K562 (cell line): Measurements from ENCODE around the gene ABCA4. TPM values are rescaled to one million over a fixed set of nuclear protein-coding genes. Genes with fewer than 3 reads are reported as not detected.

Experiments used
- ATAC-seq: fragments of 200-7000 bp; cut with Tn5 transposase; 3 replicates; pipeline ENCODE4 v1.9.1; 2020; ENCODE audit warnings: moderate library complexity
- BruUV-seq: library from RNA; stranded (reverse); fragments of 400-500 nt; replicated peaks from 2 replicates; lab custom pipeline; 2021; lab: Mats Ljungman, UMichigan
- CTCF ChIA-PET: fragments of 300-600 bp; formaldehyde crosslinking; extraction: SDS; loops from one replicate; lab custom pipeline; 2021; ENCODE audit warnings: low intra/inter-chr PET ratio; lab: Yijun Ruan, JAX
- POLR2A ChIA-PET: fragments of 300-600, 350-650 bp; sonication (Branson Sonifier 250); formaldehyde crosslinking; extraction: SDS; loops from one replicate; lab custom pipeline; 2021; ENCODE audit warnings: antibody characterized with exemption, inconsistent platforms; lab: Yijun Ruan, JAX
- DNase-seq, 4 experiments: peaks; one replicate each; pipeline versions ENCODE4 v3.0.0 to v3.0.0-alpha.2; 2011 to 2018; ENCODE audit warnings: low spot score in 3 of 4, mixed read lengths in 3 of 4; ENCODE audit errors: extremely low read depth in 1 of 4
- FAIRE-seq: peaks from 2 replicates; lab custom pipeline; 2011; peaks lifted over from hg19 to GRCh38; lab: Jason Lieb, UNC
- H2AFZ ChIP-seq: 2 replicates; pipeline ENCODE4 v1.6.0; 2011; ENCODE audit warnings: low read depth, low read length, control low read depth, inconsistent platforms
- H3K27ac ChIP-seq: fragments of 200-600 bp; 3 replicates; pipeline ENCODE4 v1.8.0; 2011; ENCODE audit warnings: low read depth, mild to moderate bottlenecking, control low read depth, inconsistent platforms, low read length, moderate library complexity, mixed read lengths; ENCODE audit errors: extremely low read depth
- H3K27me3 ChIP-seq, 2 experiments: fragments of 300-600 bp in 1 of 2; 2 replicates in 1 of 2; 3 replicates in 1 of 2; pipeline versions ENCODE4 v1.6.0 to v1.8.0; 2011; ENCODE audit warnings: inconsistent platforms in 2 of 2, low read length in 2 of 2, mild to moderate bottlenecking in 1 of 2, mixed read lengths in 1 of 2, moderate library complexity in 1 of 2; ENCODE audit not compliant: control insufficient read depth in 2 of 2, insufficient read depth in 2 of 2
- H3K36me3 ChIP-seq: fragments of 300-600 bp; 3 replicates; pipeline ENCODE4 v1.8.0; 2011; ENCODE audit warnings: mild to moderate bottlenecking, low read length, inconsistent platforms; ENCODE audit not compliant: control insufficient read depth, insufficient read depth
- H3K4me1 ChIP-seq, 2 experiments: fragments of 200-600 bp in 1 of 2; replicated peaks in 1 of 2; 2 replicates in 1 of 2; 3 replicates in 1 of 2; pipeline versions ENCODE4 v1.5.1 to v1.8.0; 2011; ENCODE audit warnings: inconsistent platforms in 2 of 2, low read length in 2 of 2, mild to moderate bottlenecking in 1 of 2, mixed read lengths in 1 of 2, moderate library complexity in 1 of 2; ENCODE audit not compliant: control insufficient read depth in 2 of 2, insufficient read depth in 2 of 2
- H3K4me2 ChIP-seq: 2 replicates; pipeline ENCODE4 v1.6.1; 2011; ENCODE audit warnings: low read length, control low read depth, inconsistent platforms, mixed read lengths; ENCODE audit not compliant: insufficient read depth
- H3K4me3 ChIP-seq: fragments of 200-600 bp; sonication (generic), shearing (Covaris generic); 2 replicates; pipeline ENCODE4 v1.5.1; 2016; ENCODE audit warnings: control low read depth, inconsistent platforms
- H3K79me2 ChIP-seq: fragments of 200-600 bp; 3 replicates; pipeline ENCODE4 v1.8.0; 2011; ENCODE audit warnings: low read length, inconsistent platforms; ENCODE audit not compliant: control insufficient read depth, insufficient read depth
- H3K9ac ChIP-seq, 2 experiments: 2 replicates each; pipeline versions ENCODE4 v1.6.0 to v1.6.1; 2011; ENCODE audit warnings: low read depth in 2 of 2, low read length in 2 of 2, control low read depth in 1 of 2, inconsistent platforms in 1 of 2, mild to moderate bottlenecking in 1 of 2, mixed read lengths in 1 of 2; ENCODE audit not compliant: insufficient read depth in 1 of 2
- H3K9me1 ChIP-seq: one replicate; pipeline ENCODE4 v1.6.0; 2011; ENCODE audit warnings: inconsistent platforms, mild to moderate bottlenecking, low read length, moderate library complexity; ENCODE audit not compliant: control insufficient read depth, insufficient read depth
- H3K9me3 ChIP-seq: replicated peaks from 2 replicates; pipeline ENCODE4 v1.5.1; 2011; ENCODE audit warnings: low read depth, low read length, inconsistent platforms; ENCODE audit not compliant: control insufficient read depth, insufficient read depth
- H4K20me1 ChIP-seq: replicated peaks from 2 replicates; pipeline ENCODE4 v1.6.1; 2011; ENCODE audit warnings: low read length, inconsistent platforms, mixed read lengths; ENCODE audit not compliant: control insufficient read depth, insufficient read depth
- CBFA2T2 ChIP-seq: fragments of 450-650 bp; conservative IDR thresholded peaks from 2 replicates; pipeline ENCODE4 v1.6.1; 2017; ENCODE audit warnings: mild to moderate bottlenecking
- CEBPB ChIP-seq: fragments of 450-650 bp; IDR thresholded peaks from 2 replicates; pipeline ENCODE4 v1.6.1; 2016; ENCODE audit warnings: missing genetic modification characterization, missing compliant biosample characterization
- CEBPG ChIP-seq, 3 experiments: fragments of 200-800 bp in 1 of 3; sonication (Bioruptor generic) in 1 of 3; sonication (generic) in 1 of 3; formaldehyde crosslinking in 1 of 3; IDR thresholded peaks in 2 of 3; conservative IDR thresholded peaks in 1 of 3; 2 replicates each; pipeline versions ENCODE4 v1.6.1 to v1.8.0; 2016 to 2022; ENCODE audit warnings: missing compliant biosample characterization in 2 of 3, missing genetic modification characterization in 2 of 3, mild to moderate bottlenecking in 1 of 3, missing genetic modification reagents in 1 of 3
- KDM2B ChIP-seq: fragments of 250-450 bp; sonication (Bioruptor Pico); IDR thresholded peaks from 2 replicates; pipeline ENCODE4 v1.8.0; 2021; ENCODE audit warnings: mild to moderate bottlenecking, moderate library complexity
- LCOR ChIP-seq: sonication (generic); formaldehyde crosslinking; IDR thresholded peaks from 2 replicates; pipeline ENCODE4 v1.8.0; 2022; ENCODE audit warnings: mild to moderate bottlenecking, missing genetic modification reagents
- MIER1 ChIP-seq: fragments of 450-650 bp; IDR thresholded peaks from 2 replicates; pipeline ENCODE4 v1.6.1; 2016; ENCODE audit warnings: antibody characterized with exemption, mild to moderate bottlenecking, low read depth
- PHF21A ChIP-seq: fragments of 450-650 bp; IDR thresholded peaks from 2 replicates; pipeline ENCODE4 v1.6.1; 2017; ENCODE audit warnings: low read depth, borderline replicate concordance
- PYGO2 ChIP-seq: fragments of 450-650 bp; IDR thresholded peaks from 2 replicates; pipeline ENCODE4 v1.6.1; 2016; ENCODE audit warnings: mild to moderate bottlenecking, missing genetic modification characterization, moderate library complexity, missing compliant biosample characterization
- RFX5 ChIP-seq: IDR thresholded peaks from 2 replicates; pipeline ENCODE4 v1.6.1; 2011; ENCODE audit warnings: low read depth, mild to moderate bottlenecking, improper control_type of control experiment, low read length
- ZBTB33 ChIP-seq: sonication (generic); formaldehyde crosslinking; IDR thresholded peaks from 2 replicates; pipeline ENCODE4 v1.8.1; 2023; ENCODE audit warnings: mild to moderate bottlenecking, missing genetic modification reagents
- ZNF24 ChIP-seq: fragments of 450-650 bp; IDR thresholded peaks from 2 replicates; pipeline ENCODE4 v1.6.1; 2016
- ZNF316 ChIP-seq: fragments of 450-650 bp; IDR thresholded peaks from 2 replicates; pipeline ENCODE4 v1.6.1; 2016
- ZNF764 ChIP-seq: fragments of 250-450 bp; sonication (Bioruptor Pico); IDR thresholded peaks from 2 replicates; pipeline ENCODE4 v1.4.0; 2020; ENCODE audit warnings: low read depth, mild to moderate bottlenecking, moderate library complexity
- WGBS: fragments of 100-300 bp; shearing (Covaris generic); methylation state at CpG from one replicate; pipeline ENCODE4 v1.1.6; 2016; ENCODE audit warnings: low coverage, mixed read lengths; ENCODE audit not compliant: insufficient coverage; ENCODE audit errors: missing lambda C conversion rate; 5-methylcytosine and 5-hydroxymethylcytosine counted together
- in situ Hi-C: fragments of 300-500 bp; cut with MboI; formaldehyde crosslinking; loops from 4 replicates; pipeline ENCODE4 v1.15.0; 2018; ENCODE audit warnings: inconsistent platforms, mixed read lengths
- intact Hi-C: fragments of 100-400 bp; cut with micrococcal nuclease; formaldehyde crosslinking; loops from 2 replicates; pipeline ENCODE4 v1.14.2; 2022
- polyA plus RNA-seq, 8 experiments: library from polyadenylated mRNA; depleted of rRNA in 4 of 8; stranded (reverse) in 5 of 8; unstranded in 3 of 8; fragments of >200 nt; fragmentation: Nextera tagmentation in 2 of 8; fragmentation: Illumina TruSeq in 1 of 8; extraction: Ambion mirVana in 2 of 8; extraction: Trizol in 1 of 8; gene quantifications; 2 replicates each; pipeline versions ENCODE4 v1.2.1 to v1.2.3, GENCODE V29; 2011 to 2014; ENCODE audit warnings: inconsistent platforms in 1 of 8, missing spikeins in 1 of 8
- total RNA-seq, 7 experiments: library from RNA; depleted of rRNA in 6 of 7; stranded (reverse); fragments of >200 nt in 6 of 7; fragmentation: Illumina TruSeq in 2 of 7; extraction: Trizol in 2 of 7; gene quantifications; 2 replicates each; pipeline versions ENCODE4 v1.2.1 to v1.2.3, GENCODE V29; 2011 to 2021; ENCODE audit warnings: low replicate concordance in 1 of 7

The ABCA4 gene
- total and polyA plus RNA-seq, 9 of the 15 experiments (the other 6 are each of a cell fraction or from before 2014, with no cell fraction given) = 0.01 to 0.04 TPM; not detected in 7

GRCh38 chr1:94126651-94127050 lies 5.7 kb upstream of the ABCA4 start:
- ChIA-PET POLR2A (no interaction called here), CTCF (no interaction called here)
- no peaks in the 10 kb centered on the region for H3K9me3 ChIP-seq
- H3K4me3 ChIP-seq = no peak overlapping the region
- in situ Hi-C loops = no loop called here
- WGBS = 0% methylated on average over 3 of the region's 3 CpGs
- ATAC-seq = no peak
- DNase-seq = no peak
- H3K4me1 ChIP-seq = no peaks in the 10 kb centered on the region
- no peak for FAIRE-seq
- H3K9ac ChIP-seq = no peak overlapping the region
- intact Hi-C loops = no loop called here
- 0 out of 2 replicates have a peak, but pooled peaks cover 3% of the 10 kb centered on the region for H4K20me1 ChIP-seq
- H3K27ac ChIP-seq = no peak overlapping the region
- no peaks in the 10 kb centered on the region for H3K9me1 ChIP-seq
- H3K36me3 ChIP-seq = no peaks in the 10 kb centered on the region
- no peak overlapping the region for H2AFZ ChIP-seq
- H3K4me2 ChIP-seq = no peak overlapping the region
- no peak for TF ChIP-seq CBFA2T2
- peak; percentile 13; the same call in 1 of the 2 replicates for TF ChIP-seq ZNF316
- TF ChIP-seq PHF21A = no peak
- TF ChIP-seq, all 486 proteins: peak for 1
- peaks cover 0 to 4% of the 10 kb centered on the region in 2 experiments; a peak in 1 of 5 replicates for H3K27me3 ChIP-seq
- no peaks in the 10 kb centered on the region for H3K79me2 ChIP-seq
- BruUV-seq = no TSS peak

- Histone ChIP-seq H3K4me1 (no peaks in the 10 kb centered on the region), H2AFZ (no peak overlapping the region), H3K9me3 (no peaks in the 10 kb centered on the region), H3K4me3 (no peak overlapping the region), H3K79me2 (no peaks in the 10 kb centered on the region), H3K27ac (no peak overlapping the region), H3K36me3 (no peaks in the 10 kb centered on the region), H4K20me1 (0 out of 2 replicates have a peak, but pooled peaks cover 3% of the 10 kb centered on the region), H3K4me2 (no peak overlapping the region), H3K9ac (no peak overlapping the region), H3K27me3 (peaks cover 0 to 4% of the 10 kb centered on the region in 2 experiments; a peak in 1 of 5 replicates), H3K9me1 (no peaks in the 10 kb centered on the region)
- BruUV-seq = no TSS peak
- no peak for FAIRE-seq
- WGBS = 0% methylated on average over 6 of the region's 6 CpGs
- ChIA-PET CTCF (no interaction called here), POLR2A (no interaction called here)
- no peak for ATAC-seq
- DNase-seq = no peak
- in situ Hi-C loops = no loop called here
- intact Hi-C loops = no loop called here
- TF ChIP-seq PYGO2 (no peak), ZBTB33 (CRISPR knock-in tag) (no peak), RFX5 (no peak), ZNF24 (no peak), ZNF764 (CRISPR knock-in tag) (no peak), CEBPB (tag) (peak; percentile 39; the same call in 1 of the 2 replicates), KDM2B (CRISPR knock-in tag) (no peak), CEBPG (CRISPR knock-in tag; IDR thresholded peaks at IDR 0.05) (no peak), CEBPG (tag; conservative IDR thresholded peaks at IDR 0.05 in 1 of 2, IDR thresholded peaks at IDR 0.05 in 1 of 2) (peak in 1 of 2 experiments; percentile 66; a peak in 2 of 4 replicates), LCOR (CRISPR knock-in tag) (no peak), MIER1 (no peak)
Measured at GRCh38 chr1:94125551-94126514, 4.9 kb upstream of the ABCA4 start.
